ENCODE data around the gene PLCL2.

DNA sequence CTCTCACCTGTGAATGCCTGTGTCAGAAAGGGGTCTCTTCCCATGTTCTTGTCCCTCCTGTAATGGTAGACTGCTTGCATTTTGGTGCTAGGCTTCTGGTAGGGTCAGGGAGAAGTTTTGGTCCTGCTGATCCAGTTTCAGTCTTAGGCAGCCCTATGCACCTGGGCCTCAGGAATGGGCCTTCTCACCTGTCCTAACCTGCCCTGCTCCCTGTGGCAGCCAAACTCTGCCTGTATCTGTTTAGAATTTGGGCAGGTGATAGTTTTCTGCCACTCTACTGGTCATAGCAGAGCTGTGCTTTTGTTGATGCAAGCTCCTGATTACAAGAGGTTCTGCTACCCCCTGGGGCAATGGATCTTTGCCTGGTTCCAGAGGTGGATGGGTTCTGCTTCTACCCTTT is 118.7 kb downstream of the PLCL2 start:
- TF ChIP-seq POLR2A (IDR thresholded peaks at IDR 0.05; ENCODE audit: low read depth, low read length): no peak
- TF ChIP-seq EZH2 (IDR thresholded peaks at IDR 0.05; ENCODE audit: borderline replicate concordance, low read depth, low read length, severe bottlenecking): no peak
- TF ChIP-seq CTCF (IDR thresholded peaks at IDR 0.05; ENCODE audit: extremely low read depth in 1 of 2, insufficient read depth in 1 of 2, low read depth in 1 of 2, low read length in 2 of 2): no peak
- no peak for TF ChIP-seq JUN (IDR thresholded peaks at IDR 0.05; ENCODE audit: borderline replicate concordance, insufficient read depth, insufficient read length, low read depth)
- TF ChIP-seq POLR2AphosphoS5 (IDR thresholded peaks at IDR 0.05; ENCODE audit: insufficient read depth, low read depth, low read length): no peak
- TF ChIP-seq GATA2 (IDR thresholded peaks at IDR 0.05; ENCODE audit: insufficient read depth, insufficient read length, low read depth, low read length): no peak
- TF ChIP-seq, protein P1, sequence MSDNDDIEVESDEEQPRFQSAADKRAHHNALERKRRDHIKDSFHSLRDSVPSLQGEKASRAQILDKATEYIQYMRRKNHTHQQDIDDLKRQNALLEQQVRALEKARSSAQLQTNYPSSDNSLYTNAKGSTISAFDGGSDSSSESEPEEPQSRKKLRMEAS (IDR thresholded peaks at IDR 0.05; ENCODE audit: insufficient read depth, insufficient read length): no peak
